PC-9 (cell line): ENCODE measurements around the gene ATE1. TPM values are rescaled to one million over a fixed set of nuclear protein-coding genes. Genes with fewer than 3 reads are reported as not detected.
"Not testable (repeated sequence)": the region's sequence is repeated elsewhere in the genome, so short reads cannot be mapped to it uniquely, and the experiment has no call there.

Source experiments
- BruUV-seq: library from RNA; stranded (reverse); fragments of 400-500 nt; replicated peaks from 2 replicates; lab custom pipeline; 2021; lab: Mats Ljungman, UMichigan
- CTCF ChIA-PET: fragments of 300-600 bp; sonication (Branson Sonifier 250); formaldehyde crosslinking; loops from one replicate; lab custom pipeline; 2022; ENCODE audit warnings: antibody characterized with exemption; lab: Charles Lee
- POLR2A ChIA-PET: fragments of 300-600 bp; sonication (Branson Sonifier 250); formaldehyde crosslinking; loops from one replicate; lab custom pipeline; 2022; ENCODE audit warnings: antibody characterized with exemption; ENCODE audit not compliant: unreplicated experiment; lab: Charles Lee
- DNase-seq, 2 experiments: peaks; one replicate each; pipeline versions ENCODE4 v3.0.0 to v3.0.0-alpha.2; 2015 to 2022; ENCODE audit warnings: mixed read lengths in 1 of 2
- H2AFZ ChIP-seq: fragments of 200-600 bp; sonication (generic); 2 replicates; pipeline ENCODE4 v1.8.1; 2017; ENCODE audit warnings: antibody characterized with exemption
- H3F3A ChIP-seq: fragments of 200-600 bp; sonication (generic); 2 replicates; pipeline ENCODE4 v1.8.1; 2017; ENCODE audit warnings: antibody characterized with exemption, mild to moderate bottlenecking, low read depth; ENCODE audit not compliant: insufficient read depth
- H3K27ac ChIP-seq: fragments of 200-600 bp; sonication (generic); 2 replicates; pipeline ENCODE4 v1.6.1; 2016; ENCODE audit warnings: mixed run types
- H3K27me3 ChIP-seq: fragments of 200-600 bp; sonication (generic); 2 replicates; pipeline ENCODE4 v1.6.1; 2016; ENCODE audit warnings: low read depth, mixed run types; ENCODE audit not compliant: insufficient read depth
- H3K36me3 ChIP-seq: fragments of 200-600 bp; sonication (generic); 2 replicates; pipeline ENCODE4 v1.6.1; 2016; ENCODE audit warnings: low read depth, mixed run types
- H3K4me1 ChIP-seq: fragments of 200-600 bp; sonication (generic); replicated peaks from 2 replicates; pipeline ENCODE4 v1.6.1; 2016; ENCODE audit warnings: mixed run types; ENCODE audit not compliant: insufficient read depth
- H3K4me2 ChIP-seq: fragments of 200-600 bp; sonication (generic); 2 replicates; pipeline ENCODE4 v1.6.1; 2017; ENCODE audit warnings: mixed run types
- H3K4me3 ChIP-seq: fragments of 200-600 bp; sonication (generic); 2 replicates; pipeline ENCODE4 v1.6.1; 2016; ENCODE audit warnings: mixed run types
- H3K79me2 ChIP-seq: fragments of 200-600 bp; sonication (generic); 2 replicates; pipeline ENCODE4 v1.6.1; 2017; ENCODE audit warnings: low read depth, mixed run types
- H3K9me2 ChIP-seq: fragments of 200-600 bp; sonication (generic); 2 replicates; pipeline ENCODE4 v1.8.1; 2017; ENCODE audit warnings: mild to moderate bottlenecking; ENCODE audit not compliant: insufficient read depth
- H3K9me3 ChIP-seq: fragments of 200-600 bp; sonication (generic); 2 replicates; pipeline ENCODE4 v1.8.1; 2016; ENCODE audit warnings: low read depth; ENCODE audit not compliant: insufficient read depth
- H4K20me1 ChIP-seq: fragments of 200-600 bp; sonication (generic); 2 replicates; pipeline ENCODE4 v1.8.1; 2017; ENCODE audit not compliant: insufficient read depth
- CTCF ChIP-seq: fragments of 200-600 bp; sonication (generic); conservative IDR thresholded peaks from 2 replicates; pipeline ENCODE4 v1.6.1; 2017; ENCODE audit warnings: mixed run types, antibody characterized with exemption, mild to moderate bottlenecking, moderate library complexity
- EZH2 ChIP-seq: fragments of 200-600 bp; sonication (generic); IDR thresholded peaks from 2 replicates; pipeline ENCODE4 v1.8.0; 2017; ENCODE audit warnings: antibody characterized with exemption, low read depth
- intact Hi-C: fragments of 100-400 bp; cut with micrococcal nuclease; formaldehyde crosslinking; loops from one replicate; pipeline ENCODE4 v1.10.0; 2022; ENCODE audit not compliant: unreplicated experiment
- total RNA-seq: library from RNA; stranded (reverse); gene quantifications from 2 replicates; pipeline ENCODE4 v1.2.3, GENCODE V29; 2021

ATE1 gene
- total RNA-seq, 1 experiment from 2014 or later: 14.8 TPM

GRCh38 chr10:121974535-121975294 lies 46.9 kb upstream of the ATE1 start, which contains the start of gene NSMCE4A:
Gene NSMCE4A (minus strand): TSS chr10:121975217. CDS start chr10:121975165, 52 bp downstream.
- Histone ChIP-seq H3K9me2 (no peaks in the 10 kb centered on the region), H3K27ac (peak within 1 kb of the TSS; percentile 77), H2AFZ (peak within 1 kb of the TSS; percentile 83), H3K4me3 (peak within 1 kb of the TSS; percentile 83), H3K4me1 (peaks cover 6% of the 10 kb centered on the region), H3K27me3 (no peaks in the 10 kb centered on the region), H3K36me3 (no peaks in the 10 kb centered on the region), H3K4me2 (peak within 1 kb of the TSS; percentile 85), H3K79me2 (peaks cover 11% of the 10 kb centered on the region), H3F3A (no peaks in the 10 kb centered on the region), H4K20me1 (peaks cover 5% of the 10 kb centered on the region; the same call in 1 of the 2 replicates), H3K9me3 (no peaks in the 10 kb centered on the region)
- CTCF ChIA-PET: interaction anchor here (0.8 kb wide), 1 partner anchor 10 kb away, joined by 9 read pairs; no protein-coding TSS in a partner anchor
- no TSS peak for BruUV-seq
- intact Hi-C loops: loop anchor here (1.0 to 10.0 kb wide), 4 partner anchors 20 to 138 kb away; partner anchors contain the start of gene ATE1
- POLR2A ChIA-PET: interaction anchor here (0.7 kb wide), 1 partner anchor 319 kb away, joined by 3 read pairs; no protein-coding TSS in a partner anchor
- DNase-seq: peak; percentile 44 to 63
- TF ChIP-seq EZH2 (no peak), CTCF (no peak; the same call in 1 of the 2 replicates)

- Histone ChIP-seq H3F3A (no peaks in the 10 kb centered on the region), H3K9me3 (no peaks in the 10 kb centered on the region), H3K4me2 (peak overlapping the region; percentile 85), H3K27ac (peak overlapping the region; percentile 77; the same call in 1 of the 2 replicates), H3K9me2 (no peaks in the 10 kb centered on the region), H3K79me2 (peaks cover 11% of the 10 kb centered on the region), H3K4me3 (peak overlapping the region; percentile 83), H3K36me3 (no peaks in the 10 kb centered on the region), H2AFZ (peak overlapping the region; percentile 83), H4K20me1 (peaks cover 5% of the 10 kb centered on the region; the same call in 1 of the 2 replicates), H3K4me1 (peaks cover 6% of the 10 kb centered on the region), H3K27me3 (no peaks in the 10 kb centered on the region)
- CTCF ChIA-PET: no interaction called here
- intact Hi-C loops: loop anchor here (2.0 to 10.0 kb wide), 3 partner anchors 21 to 81 kb away; partner anchors contain the start of gene ATE1
- POLR2A ChIA-PET: no interaction called here
- no peak for DNase-seq
- TF ChIP-seq CTCF: no peak
- TF ChIP-seq EZH2: no peak
- no TSS peak for BruUV-seq
Measured at GRCh38 chr10:121974019-121974534, 46.2 kb upstream of the ATE1 start.

- H3K9me2 ChIP-seq, H3K27ac ChIP-seq, H2AFZ ChIP-seq, H4K20me1 ChIP-seq, intact Hi-C loops, H3K9me3 ChIP-seq, H3K4me1 ChIP-seq, H3F3A ChIP-seq, POLR2A ChIA-PET, H3K4me3 ChIP-seq, BruUV-seq, H3K36me3 ChIP-seq, H3K27me3 ChIP-seq, H3K79me2 ChIP-seq, H3K4me2 ChIP-seq, DNase-seq: not testable (repeated sequence)
- CTCF ChIA-PET: interaction anchor here (0.6 kb wide), 1 partner anchor 94 kb away, joined by 3 read pairs; no protein-coding TSS in a partner anchor
Measured at GRCh38 chr10:121969086-121969485, 41.3 kb upstream of the ATE1 start.
